HG02970 (cell line): ENCODE results near the gene ATP1A3.

Experiments used
- ATAC-seq: cut with Tn5 transposase; IDR thresholded peaks from one replicate; pipeline ENCODE4 v1.9.1; 2021; ENCODE audit warnings: mild to moderate bottlenecking, moderate library complexity, moderate number of reproducible peaks; ENCODE audit not compliant: unreplicated experiment, low FRiP score

ATP1A3 gene

GRCh38 chr19:41988947-41989346 is 5.1 kb downstream of the ATP1A3 start:
- no peak for ATAC-seq

- no peak for ATAC-seq
These were observed 6.7 kb downstream of the ATP1A3 start for GRCh38 chr19:41987141-41987860.

GRCh38 chr19:41984961-41985360 is 9.1 kb downstream of the ATP1A3 start:
- ATAC-seq, result no peak

GRCh38 chr19:41981724-41982123 is 12.3 kb downstream of the ATP1A3 start:
- ATAC-seq, result no peak

GRCh38 chr19:41978470-41978869 is 15.6 kb downstream of the ATP1A3 start:
- no peak for ATAC-seq

- ATAC-seq, result no peak
These were observed 16.1 kb downstream of the ATP1A3 start for GRCh38 chr19:41977916-41978315.

- no peak for ATAC-seq
These were observed 19.4 kb downstream of the ATP1A3 start for GRCh38 chr19:41974652-41975051.

GRCh38 chr19:41971363-41971762 is 22.7 kb downstream of the ATP1A3 start:
- ATAC-seq, result no peak

GRCh38 chr19:41969772-41970458 is 24.1 kb downstream of the ATP1A3 start:
- ATAC-seq, result no peak

- no peak for ATAC-seq
These were observed 25.1 kb downstream of the ATP1A3 start for GRCh38 chr19:41968751-41969595.

GRCh38 chr19:41967054-41967783 is 26.8 kb downstream of the ATP1A3 start:
- no peak for ATAC-seq

GRCh38 chr19:41965106-41965505 is 28.9 kb downstream of the ATP1A3 start:
- no peak for ATAC-seq

- ATAC-seq, result no peak
These were observed 33.1 kb downstream of the ATP1A3 start for GRCh38 chr19:41960973-41961372.

GRCh38 chr19:41959056-41960053 is 34.7 kb downstream of the ATP1A3 start, which contains the start of gene RABAC1:
Gene RABAC1 (minus strand): TSS chr19:41959321. CDS start chr19:41959292, 29 bp downstream.
- ATAC-seq, result peak; percentile 62

GRCh38 chr19:41958367-41959055 is 35.5 kb downstream of the ATP1A3 start:
- ATAC-seq, result no peak

- ATAC-seq, result no peak
These were observed 36.1 kb downstream of the ATP1A3 start for GRCh38 chr19:41957838-41958366.

- no peak for ATAC-seq
These were observed 36.7 kb downstream of the ATP1A3 start for GRCh38 chr19:41957161-41957837.

GRCh38 chr19:41956621-41957020 is 37.4 kb downstream of the ATP1A3 start:
- ATAC-seq, result no peak
